HepG2 (cell line): ENCODE results near the gene KRTAP10-8. TPM values are rescaled to one million over a fixed set of nuclear protein-coding genes. Genes with fewer than 3 reads are reported as not detected.

Experiments used
- ATAC-seq: fragments of 200-7000 bp; cut with Tn5 transposase; 3 replicates; pipeline ENCODE4 v1.9.1; 2020; ENCODE audit warnings: mild to moderate bottlenecking, moderate library complexity
- BruUV-seq: library from RNA; stranded (reverse); fragments of 400-500 nt; replicated peaks from 2 replicates; lab custom pipeline; 2021; lab: Mats Ljungman, UMichigan
- CTCF ChIA-PET: fragments of 300-600 bp; formaldehyde crosslinking; extraction: SDS; loops from one replicate; lab custom pipeline; 2021; ENCODE audit warnings: low total read pairs, inconsistent platforms, low intra/inter-chr PET ratio; lab: Yijun Ruan, JAX
- POLR2A ChIA-PET: fragments of 350-600 bp; sonication (Branson Sonifier 250); formaldehyde crosslinking; loops from one replicate; lab custom pipeline; 2020; ENCODE audit warnings: antibody characterized with exemption, inconsistent platforms; lab: Yijun Ruan, JAX
- DNase-seq: peaks from one replicate; pipeline ENCODE4 v3.0.0-alpha.2; 2015; ENCODE audit warnings: low spot score
- FAIRE-seq: peaks from 3 replicates; lab custom pipeline; 2011; peaks lifted over from hg19 to GRCh38; lab: Jason Lieb, UNC
- H2AFZ ChIP-seq: one replicate; pipeline ENCODE4 v1.6.1; 2011; ENCODE audit warnings: low read length, inconsistent platforms
- H3K27ac ChIP-seq: fragments of 300-600 bp; 3 replicates; pipeline ENCODE4 v1.8.0; 2011; ENCODE audit warnings: mixed run types, mild to moderate bottlenecking, mixed read lengths, low read length, inconsistent platforms; ENCODE audit not compliant: insufficient read depth; ENCODE audit errors: extremely low read length
- H3K27me3 ChIP-seq, 2 experiments: fragments of 200-600 bp in 1 of 2; 2 replicates in 1 of 2; 3 replicates in 1 of 2; pipeline versions ENCODE4 v1.6.0 to v1.8.0; 2011; ENCODE audit warnings: low read length in 2 of 2, mild to moderate bottlenecking in 2 of 2, moderate library complexity in 2 of 2, inconsistent platforms in 1 of 2; ENCODE audit not compliant: insufficient read depth in 2 of 2, control insufficient read depth in 1 of 2
- H3K36me3 ChIP-seq, 2 experiments: fragments of 200-600 bp in 1 of 2; replicated peaks in 1 of 2; 2 replicates in 1 of 2; 3 replicates in 1 of 2; pipeline versions ENCODE4 v1.5.1 to v1.8.0; 2011; ENCODE audit warnings: low read length in 2 of 2, inconsistent platforms in 1 of 2; ENCODE audit not compliant: insufficient read depth in 2 of 2, control insufficient read depth in 1 of 2
- H3K4me1 ChIP-seq: 2 replicates; pipeline ENCODE4 v1.5.1; 2012; ENCODE audit warnings: low read length, inconsistent platforms; ENCODE audit not compliant: insufficient read depth
- H3K4me2 ChIP-seq: 2 replicates; pipeline ENCODE4 v1.6.0; 2011; ENCODE audit warnings: low read depth, low read length, inconsistent platforms
- H3K4me3 ChIP-seq, 3 experiments: fragments of 200-600 bp in 1 of 3; sonication (generic), shearing (Covaris generic) in 1 of 3; replicated peaks in 1 of 3; 2 replicates each; pipeline ENCODE4 v1.5.1; 2011 to 2016; ENCODE audit warnings: low read length in 3 of 3, inconsistent platforms in 2 of 3, low read depth in 2 of 3, mild to moderate bottlenecking in 2 of 3, control low read depth in 1 of 3, mixed read lengths in 1 of 3; ENCODE audit not compliant: insufficient read depth in 1 of 3
- H3K79me2 ChIP-seq: one replicate; pipeline ENCODE4 v1.6.1; 2011; ENCODE audit warnings: low read length, inconsistent platforms; ENCODE audit not compliant: insufficient read depth
- H3K9ac ChIP-seq: 2 replicates; pipeline ENCODE4 v1.6.0; 2011; ENCODE audit warnings: mild to moderate bottlenecking, low read depth, low read length, inconsistent platforms; ENCODE audit not compliant: insufficient read depth
- H3K9me3 ChIP-seq: 2 replicates; pipeline ENCODE4 v1.5.1; 2012; ENCODE audit warnings: mild to moderate bottlenecking, low read length
- H4K20me1 ChIP-seq: 2 replicates; pipeline ENCODE4 v1.6.0; 2011; ENCODE audit warnings: inconsistent platforms, mild to moderate bottlenecking, low read length, moderate library complexity; ENCODE audit not compliant: insufficient read depth
- TBP ChIP-seq: sonication (generic); formaldehyde crosslinking; IDR thresholded peaks from 2 replicates; pipeline ENCODE4 v1.5.0; 2020; ENCODE audit warnings: missing genetic modification reagents
- THAP11 ChIP-seq: IDR thresholded peaks from 2 replicates; pipeline ENCODE4 v1.6.1; 2016; ENCODE audit warnings: missing biosample characterization, missing genetic modification reagents
- ZNF263 ChIP-seq: sonication (generic); formaldehyde crosslinking; IDR thresholded peaks from 2 replicates; pipeline ENCODE4 v1.4.0; 2020; ENCODE audit warnings: missing genetic modification reagents
- ZNF3 ChIP-seq: IDR thresholded peaks from 2 replicates; pipeline ENCODE4 v1.7.0; 2017; ENCODE audit warnings: inconsistent platforms
- ZNF329 ChIP-seq: sonication (generic); formaldehyde crosslinking; IDR thresholded peaks from 2 replicates; pipeline ENCODE4 v1.9.0; 2021; ENCODE audit warnings: low read depth, mild to moderate bottlenecking, missing genetic modification reagents
- WGBS: methylation state at CpG from one replicate; pipeline ENCODE4 v1.1.6; 2017; ENCODE audit warnings: low lambda C conversion rate; 5-methylcytosine and 5-hydroxymethylcytosine counted together
- in situ Hi-C: cut with HindIII; loops from 2 replicates; pipeline ENCODE4 v1.10.0; 2017; ENCODE audit warnings: low pct_unique_long_range_greater_than_20kb; ENCODE audit not compliant: extremely low pct_ligation_motif_present
- intact Hi-C: fragments of 100-400 bp; cut with micrococcal nuclease; formaldehyde crosslinking; loops from one replicate; pipeline ENCODE4 v1.10.0; 2022; ENCODE audit not compliant: unreplicated experiment
- polyA plus RNA-seq, 8 experiments: library from polyadenylated mRNA; depleted of rRNA in 3 of 8; stranded (reverse) in 7 of 8; unstranded in 1 of 8; fragments of >200 nt; fragmentation: Illumina TruSeq in 4 of 8; extraction: Trizol in 4 of 8; gene quantifications; 2 replicates each; pipeline versions ENCODE4 v1.2.1 to v1.2.3, GENCODE V29; 2011 to 2016; ENCODE audit warnings: low read depth in 4 of 8, missing spikeins in 1 of 8, mixed read lengths in 1 of 8; ENCODE audit not compliant: insufficient read depth in 1 of 8
- total RNA-seq, 5 experiments: library from RNA; depleted of rRNA; stranded (reverse); fragments of >200 nt; fragmentation: Illumina TruSeq; extraction: Trizol; gene quantifications; 2 replicates each; pipeline ENCODE4 v1.2.3, GENCODE V29; 2016; ENCODE audit warnings: low read depth in 1 of 5
- TF ChIP-seq, protein P1 (sequence below): sonication (generic); formaldehyde crosslinking; IDR thresholded peaks from 2 replicates; pipeline ENCODE4 v1.4.0; 2020; ENCODE audit warnings: missing genetic modification reagents
- TF ChIP-seq, protein P2 (sequence below): sonication (generic); formaldehyde crosslinking; IDR thresholded peaks from 2 replicates; pipeline ENCODE4 v1.4.0; 2020; ENCODE audit warnings: mild to moderate bottlenecking, missing genetic modification reagents
- TF ChIP-seq, protein P3 (sequence below): sonication (generic); formaldehyde crosslinking; IDR thresholded peaks from 2 replicates; pipeline ENCODE4 v1.5.0; 2020; ENCODE audit warnings: mild to moderate bottlenecking, low read depth, missing genetic modification reagents, borderline replicate concordance

The KRTAP10-8 gene
- total and polyA plus RNA-seq, 2 of the 13 experiments (the other 11 are each of a cell fraction or from before 2014, with no cell fraction given) = not detected

DNA sequence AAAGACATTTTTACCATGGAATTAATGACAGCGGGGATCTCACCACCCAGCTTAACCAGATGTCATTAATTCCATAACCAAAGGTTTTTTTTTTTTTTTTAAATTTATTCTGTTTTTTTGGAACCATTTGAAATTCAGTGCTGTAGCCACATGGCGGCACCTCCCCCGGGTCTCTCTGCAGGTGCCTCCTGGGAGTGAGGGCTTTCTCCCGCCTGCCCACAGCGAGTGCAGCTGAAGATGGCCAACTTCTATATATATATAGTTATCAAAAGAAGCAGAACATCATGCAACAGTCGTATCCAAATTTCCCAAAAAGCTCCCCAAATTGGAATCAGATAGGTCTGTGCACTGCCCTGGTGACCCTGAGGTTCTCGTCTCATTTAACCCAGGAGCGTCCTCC is 3.6 kb downstream of the KRTAP10-8 start:
- Histone ChIP-seq H2AFZ (no peak overlapping the region), H3K4me3 (no peak overlapping the region), H3K27ac (no peak overlapping the region), H3K4me2 (no peak overlapping the region), H4K20me1 (no peaks in the 10 kb centered on the region), H3K9ac (no peak overlapping the region), H3K4me1 (no peaks in the 10 kb centered on the region), H3K36me3 (no peaks in the 10 kb centered on the region), H3K79me2 (no peaks in the 10 kb centered on the region), H3K9me3 (peaks cover 17% of the 10 kb centered on the region; the same call in 1 of the 2 replicates), H3K27me3 (peaks cover 1 to 28% of the 10 kb centered on the region in 2 experiments; a peak in 3 of 5 replicates)
- POLR2A ChIA-PET = no interaction called here
- no peak for TF ChIP-seq ZNF3 (CRISPR knock-in tag)
- TF ChIP-seq THAP11 (CRISPR knock-in tag) = no peak
- intact Hi-C loops = no loop called here
- FAIRE-seq (no peak), DNase-seq (no peak), ATAC-seq (no peak)
- 51% methylated on average over 7 of the region's 8 CpGs for WGBS
- in situ Hi-C loops = no loop called here
- BruUV-seq = no TSS peak
- CTCF ChIA-PET = no interaction called here

DNA sequence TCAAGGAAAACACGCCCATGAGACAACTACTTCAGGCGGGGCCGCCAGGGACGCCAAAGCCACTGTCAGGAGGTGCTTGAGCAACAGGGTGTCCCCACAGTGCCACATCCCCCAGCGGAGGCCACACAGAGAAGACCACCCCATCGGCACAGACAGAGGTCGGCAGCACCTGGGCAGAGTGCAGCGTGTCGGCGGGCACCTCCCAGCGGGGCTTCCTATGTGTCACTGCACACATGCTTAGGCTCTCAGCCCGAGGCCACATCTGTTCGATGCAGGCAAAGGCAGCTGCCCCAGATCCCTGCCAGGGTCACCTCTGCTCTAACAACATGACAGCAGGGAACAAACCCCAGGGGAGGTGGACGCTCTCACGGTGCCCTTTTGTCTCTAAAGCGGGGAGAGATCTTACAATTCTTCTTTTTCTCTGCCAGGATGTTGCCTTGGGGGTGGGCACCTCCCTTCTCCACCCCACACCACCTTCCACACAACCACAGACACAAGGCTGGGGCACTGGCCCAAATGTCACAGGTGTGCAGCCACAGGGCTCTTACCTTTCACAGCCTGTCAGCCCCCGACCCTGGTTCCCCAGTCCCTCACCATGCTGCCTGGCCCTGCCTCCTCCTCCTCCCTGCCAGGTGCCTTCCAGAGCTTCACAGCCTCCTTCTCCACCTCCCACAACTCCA is 4.2 kb downstream of the KRTAP10-8 start:
- no peak overlapping the region for H2AFZ ChIP-seq
- in situ Hi-C loops = no loop called here
- BruUV-seq = no TSS peak
- FAIRE-seq = no peak
- H3K4me3 ChIP-seq = no peak overlapping the region
- no peak overlapping the region for H3K9ac ChIP-seq
- H3K27me3 ChIP-seq = peaks cover 1 to 28% of the 10 kb centered on the region in 2 experiments; a peak in 3 of 5 replicates
- ATAC-seq = no peak
- CTCF ChIA-PET = no interaction called here
- POLR2A ChIA-PET = no interaction called here
- no peak overlapping the region for H3K4me2 ChIP-seq
- H3K27ac ChIP-seq = no peak overlapping the region
- H3K79me2 ChIP-seq = no peaks in the 10 kb centered on the region
- peaks cover 12% of the 10 kb centered on the region; the same call in 1 of the 2 replicates for H3K9me3 ChIP-seq
- intact Hi-C loops = no loop called here
- no peaks in the 10 kb centered on the region for H4K20me1 ChIP-seq
- no peaks in the 10 kb centered on the region for H3K36me3 ChIP-seq
- H3K4me1 ChIP-seq = no peaks in the 10 kb centered on the region
- WGBS = 34% methylated on average over 5 of the region's 17 CpGs
- no peak for DNase-seq
- TF ChIP-seq ZNF263 (CRISPR knock-in tag) (no peak), ZNF329 (CRISPR knock-in tag) (no peak), TBP (no peak)
- TF ChIP-seq, protein P1, sequence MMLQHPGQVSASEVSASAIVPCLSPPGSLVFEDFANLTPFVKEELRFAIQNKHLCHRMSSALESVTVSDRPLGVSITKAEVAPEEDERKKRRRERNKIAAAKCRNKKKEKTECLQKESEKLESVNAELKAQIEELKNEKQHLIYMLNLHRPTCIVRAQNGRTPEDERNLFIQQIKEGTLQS (CRISPR knock-in tag) = no peak
- TF ChIP-seq, protein P2, sequence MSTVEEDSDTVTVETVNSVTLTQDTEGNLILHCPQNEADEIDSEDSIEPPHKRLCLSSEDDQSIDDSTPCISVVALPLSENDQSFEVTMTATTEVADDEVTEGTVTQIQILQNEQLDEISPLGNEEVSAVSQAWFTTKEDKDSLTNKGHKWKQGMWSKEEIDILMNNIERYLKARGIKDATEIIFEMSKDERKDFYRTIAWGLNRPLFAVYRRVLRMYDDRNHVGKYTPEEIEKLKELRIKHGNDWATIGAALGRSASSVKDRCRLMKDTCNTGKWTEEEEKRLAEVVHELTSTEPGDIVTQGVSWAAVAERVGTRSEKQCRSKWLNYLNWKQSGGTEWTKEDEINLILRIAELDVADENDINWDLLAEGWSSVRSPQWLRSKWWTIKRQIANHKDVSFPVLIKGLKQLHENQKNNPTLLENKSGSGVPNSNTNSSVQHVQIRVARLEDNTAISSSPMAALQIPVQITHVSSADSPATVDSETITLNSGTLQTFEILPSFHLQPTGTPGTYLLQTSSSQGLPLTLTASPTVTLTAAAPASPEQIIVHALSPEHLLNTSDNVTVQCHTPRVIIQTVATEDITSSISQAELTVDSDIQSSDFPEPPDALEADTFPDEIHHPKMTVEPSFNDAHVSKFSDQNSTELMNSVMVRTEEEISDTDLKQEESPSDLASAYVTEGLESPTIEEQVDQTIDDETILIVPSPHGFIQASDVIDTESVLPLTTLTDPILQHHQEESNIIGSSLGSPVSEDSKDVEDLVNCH (CRISPR knock-in tag) = no peak
- TF ChIP-seq, protein P3, sequence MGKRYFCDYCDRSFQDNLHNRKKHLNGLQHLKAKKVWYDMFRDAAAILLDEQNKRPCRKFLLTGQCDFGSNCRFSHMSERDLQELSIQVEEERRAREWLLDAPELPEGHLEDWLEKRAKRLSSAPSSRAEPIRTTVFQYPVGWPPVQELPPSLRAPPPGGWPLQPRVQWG = no peak
